ENCODE measurements around the gene CCDC149.

CCDC149 gene

GRCh38 chr4:24849756-24850155 lies 63.1 kb downstream of the CCDC149 start:
- Mint-ChIP-seq H3K4me3 (no peak overlapping the region), H3K4me1 (ENCODE audit: low read depth) (no peaks in the 10 kb centered on the region), H3K27ac (no peak overlapping the region)

GRCh38 chr4:24849351-24849750 lies 63.5 kb downstream of the CCDC149 start:
- H3K27me3 Mint-ChIP-seq = peaks cover 3% of the 10 kb centered on the region
- H3K27ac Mint-ChIP-seq = no peak overlapping the region
- H3K4me3 Mint-ChIP-seq = no peak overlapping the region
- H3K36me3 Mint-ChIP-seq = no peaks in the 10 kb centered on the region
- H3K4me1 Mint-ChIP-seq (ENCODE audit: low read depth) = no peaks in the 10 kb centered on the region
- H3K9me3 Mint-ChIP-seq (ENCODE audit: low read depth) = no peaks in the 10 kb centered on the region

More at GRCh38 chr4:24849756-24850155, 63.1 kb downstream of the CCDC149 start:
- Mint-ChIP-seq H3K36me3 (no peaks in the 10 kb centered on the region), H3K27me3 (peaks cover 3% of the 10 kb centered on the region), H3K9me3 (ENCODE audit: low read depth) (no peaks in the 10 kb centered on the region)

GRCh38 chr4:24846716-24847115 lies 66.1 kb downstream of the CCDC149 start:
- Mint-ChIP-seq H3K4me1 (ENCODE audit: low read depth) (no peaks in the 10 kb centered on the region), H3K27me3 (no peaks in the 10 kb centered on the region), H3K9me3 (ENCODE audit: low read depth) (no peaks in the 10 kb centered on the region), H3K27ac (no peak overlapping the region), H3K4me3 (no peak overlapping the region), H3K36me3 (no peaks in the 10 kb centered on the region)

- Mint-ChIP-seq H3K9me3 (ENCODE audit: low read depth) (no peaks in the 10 kb centered on the region), H3K27me3 (no peaks in the 10 kb centered on the region), H3K4me3 (no peak overlapping the region), H3K36me3 (no peaks in the 10 kb centered on the region), H3K4me1 (ENCODE audit: low read depth) (no peaks in the 10 kb centered on the region), H3K27ac (no peak overlapping the region)
Observed at GRCh38 chr4:24845902-24846301, 66.9 kb downstream of the CCDC149 start.

- no peaks in the 10 kb centered on the region for H3K9me3 Mint-ChIP-seq (ENCODE audit: low read depth)
- no peak overlapping the region for H3K4me3 Mint-ChIP-seq
- H3K4me1 Mint-ChIP-seq (ENCODE audit: low read depth) = no peaks in the 10 kb centered on the region
- no peak overlapping the region for H3K27ac Mint-ChIP-seq
- no peaks in the 10 kb centered on the region for H3K36me3 Mint-ChIP-seq
- H3K27me3 Mint-ChIP-seq = no peaks in the 10 kb centered on the region
Observed at GRCh38 chr4:24845132-24845531, 67.7 kb downstream of the CCDC149 start.

- Mint-ChIP-seq H3K36me3 (no peaks in the 10 kb centered on the region), H3K27me3 (no peaks in the 10 kb centered on the region), H3K27ac (no peak overlapping the region), H3K4me3 (no peak overlapping the region), H3K4me1 (ENCODE audit: low read depth) (no peaks in the 10 kb centered on the region), H3K9me3 (ENCODE audit: low read depth) (no peaks in the 10 kb centered on the region)
Observed at GRCh38 chr4:24843096-24843495, 69.7 kb downstream of the CCDC149 start.

GRCh38 chr4:24842356-24842755 lies 70.5 kb downstream of the CCDC149 start:
- Mint-ChIP-seq H3K36me3 (no peaks in the 10 kb centered on the region), H3K4me1 (ENCODE audit: low read depth) (no peaks in the 10 kb centered on the region), H3K27me3 (no peaks in the 10 kb centered on the region), H3K4me3 (no peak overlapping the region), H3K9me3 (ENCODE audit: low read depth) (no peaks in the 10 kb centered on the region), H3K27ac (no peak overlapping the region)

GRCh38 chr4:24840826-24841543 lies 71.9 kb downstream of the CCDC149 start:
- H3K4me1 Mint-ChIP-seq (ENCODE audit: low read depth) = no peaks in the 10 kb centered on the region
- H3K9me3 Mint-ChIP-seq (ENCODE audit: low read depth) = no peaks in the 10 kb centered on the region
- no peak overlapping the region for H3K4me3 Mint-ChIP-seq
- no peak overlapping the region for H3K27ac Mint-ChIP-seq
- H3K36me3 Mint-ChIP-seq = no peaks in the 10 kb centered on the region
- H3K27me3 Mint-ChIP-seq = no peaks in the 10 kb centered on the region

GRCh38 chr4:24840362-24840761 lies 72.5 kb downstream of the CCDC149 start:
- Mint-ChIP-seq H3K27me3 (no peaks in the 10 kb centered on the region), H3K9me3 (ENCODE audit: low read depth) (no peaks in the 10 kb centered on the region), H3K4me1 (ENCODE audit: low read depth) (no peaks in the 10 kb centered on the region), H3K27ac (no peak overlapping the region), H3K36me3 (no peaks in the 10 kb centered on the region), H3K4me3 (no peak overlapping the region)

- Mint-ChIP-seq H3K4me1 (ENCODE audit: low read depth) (no peaks in the 10 kb centered on the region), H3K9me3 (ENCODE audit: low read depth) (no peaks in the 10 kb centered on the region), H3K36me3 (no peaks in the 10 kb centered on the region), H3K27me3 (no peaks in the 10 kb centered on the region), H3K4me3 (no peak overlapping the region), H3K27ac (no peak overlapping the region)
Observed at GRCh38 chr4:24837781-24838180, 75.1 kb downstream of the CCDC149 start.

GRCh38 chr4:24837336-24837735 lies 75.5 kb downstream of the CCDC149 start:
- no peak overlapping the region for H3K27ac Mint-ChIP-seq
- no peaks in the 10 kb centered on the region for H3K27me3 Mint-ChIP-seq
- H3K4me1 Mint-ChIP-seq (ENCODE audit: low read depth) = no peaks in the 10 kb centered on the region
- no peak overlapping the region for H3K4me3 Mint-ChIP-seq
- no peaks in the 10 kb centered on the region for H3K36me3 Mint-ChIP-seq
- H3K9me3 Mint-ChIP-seq (ENCODE audit: low read depth) = no peaks in the 10 kb centered on the region

GRCh38 chr4:24836661-24837242 lies 76.1 kb downstream of the CCDC149 start:
- H3K36me3 Mint-ChIP-seq = no peaks in the 10 kb centered on the region
- H3K27me3 Mint-ChIP-seq = peaks cover 1% of the 10 kb centered on the region
- H3K4me1 Mint-ChIP-seq (ENCODE audit: low read depth) = no peaks in the 10 kb centered on the region
- no peak overlapping the region for H3K27ac Mint-ChIP-seq
- no peak overlapping the region for H3K4me3 Mint-ChIP-seq
- H3K9me3 Mint-ChIP-seq (ENCODE audit: low read depth) = no peaks in the 10 kb centered on the region

- Mint-ChIP-seq H3K36me3 (no peaks in the 10 kb centered on the region), H3K4me1 (ENCODE audit: low read depth) (no peaks in the 10 kb centered on the region), H3K27ac (no peak overlapping the region), H3K27me3 (peaks cover 1% of the 10 kb centered on the region), H3K9me3 (ENCODE audit: low read depth) (no peaks in the 10 kb centered on the region), H3K4me3 (no peak overlapping the region)
Observed at GRCh38 chr4:24835696-24836095, 77.1 kb downstream of the CCDC149 start.

- Mint-ChIP-seq H3K9me3 (ENCODE audit: low read depth) (no peaks in the 10 kb centered on the region), H3K27ac (no peak overlapping the region), H3K4me1 (ENCODE audit: low read depth) (no peaks in the 10 kb centered on the region), H3K36me3 (no peaks in the 10 kb centered on the region), H3K27me3 (peaks cover 7% of the 10 kb centered on the region), H3K4me3 (no peak overlapping the region)
Observed at GRCh38 chr4:24831637-24832036, 81.2 kb downstream of the CCDC149 start.

- Mint-ChIP-seq H3K4me3 (no peak overlapping the region), H3K27me3 (peaks cover 6% of the 10 kb centered on the region), H3K27ac (no peak overlapping the region), H3K4me1 (ENCODE audit: low read depth) (no peaks in the 10 kb centered on the region), H3K9me3 (ENCODE audit: low read depth) (no peaks in the 10 kb centered on the region), H3K36me3 (no peaks in the 10 kb centered on the region)
Observed at GRCh38 chr4:24824720-24825119, 88.1 kb downstream of the CCDC149 start.

- H3K36me3 Mint-ChIP-seq = no peaks in the 10 kb centered on the region
- H3K4me3 Mint-ChIP-seq = no peak overlapping the region
- no peaks in the 10 kb centered on the region for H3K27me3 Mint-ChIP-seq
- no peaks in the 10 kb centered on the region for H3K4me1 Mint-ChIP-seq (ENCODE audit: low read depth)
- no peak overlapping the region for H3K27ac Mint-ChIP-seq
- no peaks in the 10 kb centered on the region for H3K9me3 Mint-ChIP-seq (ENCODE audit: low read depth)
Observed at GRCh38 chr4:24820541-24820940, 92.3 kb downstream of the CCDC149 start.
